ENCODE results near the gene RPS19BP1. TPM values are rescaled to one million over a fixed set of nuclear protein-coding genes. Genes with fewer than 3 reads are reported as not detected.

The RPS19BP1 gene
- polyA plus RNA-seq, 1 of the 3 experiments (the other 2 are of a cell fraction), result 97.2 TPM

DNA sequence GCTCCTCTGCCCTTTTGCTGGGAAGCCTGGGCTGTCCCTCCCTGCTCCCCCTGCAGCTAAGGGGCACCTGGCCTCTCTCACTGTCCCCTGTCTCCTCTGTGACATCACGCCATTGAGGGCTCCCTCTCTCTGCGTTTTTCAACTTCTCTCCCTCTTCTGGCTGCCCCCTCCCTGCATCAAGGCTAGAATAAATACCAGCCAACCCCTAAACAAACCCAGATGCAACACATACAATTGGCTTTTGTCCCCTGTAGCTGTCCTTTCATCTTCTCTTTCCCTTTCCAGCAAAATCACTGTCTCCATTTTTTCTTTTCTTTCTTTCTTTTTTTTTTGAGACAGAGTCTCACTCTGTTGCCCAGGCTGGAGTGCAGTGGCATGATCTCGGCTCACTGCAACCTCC is 33.7 kb downstream of the RPS19BP1 start:
- 36% methylated on average over 3 of the region's 3 CpGs for WGBS (ENCODE audit: low lambda C conversion rate)
- no peaks in the 10 kb centered on the region for H3K36me3 ChIP-seq (replicated peaks in 1 of 2; ENCODE audit: control insufficient read depth in 1 of 2, insufficient read depth in 2 of 2, low read length in 1 of 2)
- POLR2A ChIA-PET, result interaction anchor here (0.7 to 2.3 kb wide), 2 partner anchors 21 to 25 kb away, joined by 4 to 12 read pairs; partner anchors contain the start of gene ATF4
- no peak for DNase-seq
- no peaks in the 10 kb centered on the region for H3F3A ChIP-seq (replicated peaks; ENCODE audit: insufficient read depth)
- no peak overlapping the region for H3K4me3 ChIP-seq (ENCODE audit: low read depth in 2 of 2, low read length in 1 of 2)
- H4K20me1 ChIP-seq (ENCODE audit: insufficient read depth), result no peaks in the 10 kb centered on the region
- peaks cover 14% of the 10 kb centered on the region for H3K79me2 ChIP-seq (ENCODE audit: insufficient read depth)
- H3K27ac ChIP-seq (ENCODE audit: low read depth in 2 of 2, low read length in 1 of 2), result peak overlapping the region in 1 of 2 experiments; percentile 74; a peak in 2 of 4 replicates
- CTCF ChIA-PET, result interaction anchor here (1.0 to 3.9 kb wide), 3 partner anchors 16 to 31 kb away, joined by 3 to 36 read pairs (median 4); partner anchors contain the start of gene RPS19BP1
- H2AFZ ChIP-seq (ENCODE audit: low read depth), result no peak overlapping the region
- TF ChIP-seq, protein P1, sequence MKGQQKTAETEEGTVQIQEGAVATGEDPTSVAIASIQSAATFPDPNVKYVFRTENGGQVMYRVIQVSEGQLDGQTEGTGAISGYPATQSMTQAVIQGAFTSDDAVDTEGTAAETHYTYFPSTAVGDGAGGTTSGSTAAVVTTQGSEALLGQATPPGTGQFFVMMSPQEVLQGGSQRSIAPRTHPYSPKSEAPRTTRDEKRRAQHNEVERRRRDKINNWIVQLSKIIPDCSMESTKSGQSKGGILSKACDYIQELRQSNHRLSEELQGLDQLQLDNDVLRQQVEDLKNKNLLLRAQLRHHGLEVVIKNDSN (IDR thresholded peaks at IDR 0.05; ENCODE audit: borderline replicate concordance, low read depth), result no peak
- TF ChIP-seq, protein P2, sequence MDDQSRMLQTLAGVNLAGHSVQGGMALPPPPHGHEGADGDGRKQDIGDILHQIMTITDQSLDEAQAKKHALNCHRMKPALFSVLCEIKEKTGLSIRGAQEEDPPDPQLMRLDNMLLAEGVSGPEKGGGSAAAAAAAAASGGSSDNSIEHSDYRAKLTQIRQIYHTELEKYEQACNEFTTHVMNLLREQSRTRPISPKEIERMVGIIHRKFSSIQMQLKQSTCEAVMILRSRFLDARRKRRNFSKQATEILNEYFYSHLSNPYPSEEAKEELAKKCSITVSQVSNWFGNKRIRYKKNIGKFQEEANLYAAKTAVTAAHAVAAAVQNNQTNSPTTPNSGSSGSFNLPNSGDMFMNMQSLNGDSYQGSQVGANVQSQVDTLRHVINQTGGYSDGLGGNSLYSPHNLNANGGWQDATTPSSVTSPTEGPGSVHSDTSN (IDR thresholded peaks at IDR 0.05), result no peak
- TF ChIP-seq, protein P3, sequence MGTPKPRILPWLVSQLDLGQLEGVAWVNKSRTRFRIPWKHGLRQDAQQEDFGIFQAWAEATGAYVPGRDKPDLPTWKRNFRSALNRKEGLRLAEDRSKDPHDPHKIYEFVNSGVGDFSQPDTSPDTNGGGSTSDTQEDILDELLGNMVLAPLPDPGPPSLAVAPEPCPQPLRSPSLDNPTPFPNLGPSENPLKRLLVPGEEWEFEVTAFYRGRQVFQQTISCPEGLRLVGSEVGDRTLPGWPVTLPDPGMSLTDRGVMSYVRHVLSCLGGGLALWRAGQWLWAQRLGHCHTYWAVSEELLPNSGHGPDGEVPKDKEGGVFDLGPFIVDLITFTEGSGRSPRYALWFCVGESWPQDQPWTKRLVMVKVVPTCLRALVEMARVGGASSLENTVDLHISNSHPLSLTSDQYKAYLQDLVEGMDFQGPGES (IDR thresholded peaks at IDR 0.05; ENCODE audit: low read depth, low read length), result no peak
- TF ChIP-seq ELF1 (IDR thresholded peaks at IDR 0.05) (no peak), RFX5 (IDR thresholded peaks at IDR 0.05; ENCODE audit: low read length) (no peak), GABPA (IDR thresholded peaks at IDR 0.05; ENCODE audit: low read depth) (no peak), MXI1 (IDR thresholded peaks at IDR 0.05; ENCODE audit: low read depth, low read length) (no peak), RAD21 (IDR thresholded peaks at IDR 0.05; ENCODE audit: low read length) (no peak), TCF12 (IDR thresholded peaks at IDR 0.05) (no peak), GATA2 (CRISPR knock-in tag; IDR thresholded peaks at IDR 0.05) (no peak), EP300 (IDR thresholded peaks at IDR 0.05; ENCODE audit: borderline replicate concordance in 1 of 2, low read depth in 1 of 2, low read length in 1 of 2) (no peak), FOXM1 (IDR thresholded peaks at IDR 0.05; ENCODE audit: low read depth) (no peak), JUND (IDR thresholded peaks at IDR 0.05) (no peak), RXRA (IDR thresholded peaks at IDR 0.05; ENCODE audit: borderline replicate concordance, low read depth) (no peak), SIN3A (IDR thresholded peaks at IDR 0.05; ENCODE audit: borderline replicate concordance, low read depth, low read length) (no peak)
- TF ChIP-seq, protein P4, sequence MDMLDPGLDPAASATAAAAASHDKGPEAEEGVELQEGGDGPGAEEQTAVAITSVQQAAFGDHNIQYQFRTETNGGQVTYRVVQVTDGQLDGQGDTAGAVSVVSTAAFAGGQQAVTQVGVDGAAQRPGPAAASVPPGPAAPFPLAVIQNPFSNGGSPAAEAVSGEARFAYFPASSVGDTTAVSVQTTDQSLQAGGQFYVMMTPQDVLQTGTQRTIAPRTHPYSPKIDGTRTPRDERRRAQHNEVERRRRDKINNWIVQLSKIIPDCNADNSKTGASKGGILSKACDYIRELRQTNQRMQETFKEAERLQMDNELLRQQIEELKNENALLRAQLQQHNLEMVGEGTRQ (IDR thresholded peaks at IDR 0.05; ENCODE audit: borderline replicate concordance, low read depth, low read length), result no peak
- TF ChIP-seq, protein P5, sequence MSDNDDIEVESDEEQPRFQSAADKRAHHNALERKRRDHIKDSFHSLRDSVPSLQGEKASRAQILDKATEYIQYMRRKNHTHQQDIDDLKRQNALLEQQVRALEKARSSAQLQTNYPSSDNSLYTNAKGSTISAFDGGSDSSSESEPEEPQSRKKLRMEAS (IDR thresholded peaks at IDR 0.05; ENCODE audit: low read depth), result no peak
- TF ChIP-seq, protein P6, sequence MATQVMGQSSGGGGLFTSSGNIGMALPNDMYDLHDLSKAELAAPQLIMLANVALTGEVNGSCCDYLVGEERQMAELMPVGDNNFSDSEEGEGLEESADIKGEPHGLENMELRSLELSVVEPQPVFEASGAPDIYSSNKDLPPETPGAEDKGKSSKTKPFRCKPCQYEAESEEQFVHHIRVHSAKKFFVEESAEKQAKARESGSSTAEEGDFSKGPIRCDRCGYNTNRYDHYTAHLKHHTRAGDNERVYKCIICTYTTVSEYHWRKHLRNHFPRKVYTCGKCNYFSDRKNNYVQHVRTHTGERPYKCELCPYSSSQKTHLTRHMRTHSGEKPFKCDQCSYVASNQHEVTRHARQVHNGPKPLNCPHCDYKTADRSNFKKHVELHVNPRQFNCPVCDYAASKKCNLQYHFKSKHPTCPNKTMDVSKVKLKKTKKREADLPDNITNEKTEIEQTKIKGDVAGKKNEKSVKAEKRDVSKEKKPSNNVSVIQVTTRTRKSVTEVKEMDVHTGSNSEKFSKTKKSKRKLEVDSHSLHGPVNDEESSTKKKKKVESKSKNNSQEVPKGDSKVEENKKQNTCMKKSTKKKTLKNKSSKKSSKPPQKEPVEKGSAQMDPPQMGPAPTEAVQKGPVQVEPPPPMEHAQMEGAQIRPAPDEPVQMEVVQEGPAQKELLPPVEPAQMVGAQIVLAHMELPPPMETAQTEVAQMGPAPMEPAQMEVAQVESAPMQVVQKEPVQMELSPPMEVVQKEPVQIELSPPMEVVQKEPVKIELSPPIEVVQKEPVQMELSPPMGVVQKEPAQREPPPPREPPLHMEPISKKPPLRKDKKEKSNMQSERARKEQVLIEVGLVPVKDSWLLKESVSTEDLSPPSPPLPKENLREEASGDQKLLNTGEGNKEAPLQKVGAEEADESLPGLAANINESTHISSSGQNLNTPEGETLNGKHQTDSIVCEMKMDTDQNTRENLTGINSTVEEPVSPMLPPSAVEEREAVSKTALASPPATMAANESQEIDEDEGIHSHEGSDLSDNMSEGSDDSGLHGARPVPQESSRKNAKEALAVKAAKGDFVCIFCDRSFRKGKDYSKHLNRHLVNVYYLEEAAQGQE (IDR thresholded peaks at IDR 0.05; ENCODE audit: low read depth, low read length), result no peak
- H3K9ac ChIP-seq, result no peak overlapping the region
- peaks cover 0 to 27% of the 10 kb centered on the region in 2 experiments; a peak in 2 of 4 replicates for H3K4me1 ChIP-seq (ENCODE audit: control insufficient read depth in 1 of 2, insufficient read depth in 2 of 2, low read depth in 1 of 2, low read length in 1 of 2)
- H3K9me3 ChIP-seq, result no peaks in the 10 kb centered on the region
- no peaks in the 10 kb centered on the region for H3K9me2 ChIP-seq
- no peaks in the 10 kb centered on the region for H3K27me3 ChIP-seq (ENCODE audit: insufficient read depth)
- no peak overlapping the region for H3K4me2 ChIP-seq

All from SK-N-SH (cell line).